ENCODE measurements around the gene FBXL3. TPM values are rescaled to one million over a fixed set of nuclear protein-coding genes. Genes with fewer than 3 reads are reported as not detected.

Gene FBXL3
- total RNA-seq, 1 donor from 2014 or later = 38.0 TPM

DNA sequence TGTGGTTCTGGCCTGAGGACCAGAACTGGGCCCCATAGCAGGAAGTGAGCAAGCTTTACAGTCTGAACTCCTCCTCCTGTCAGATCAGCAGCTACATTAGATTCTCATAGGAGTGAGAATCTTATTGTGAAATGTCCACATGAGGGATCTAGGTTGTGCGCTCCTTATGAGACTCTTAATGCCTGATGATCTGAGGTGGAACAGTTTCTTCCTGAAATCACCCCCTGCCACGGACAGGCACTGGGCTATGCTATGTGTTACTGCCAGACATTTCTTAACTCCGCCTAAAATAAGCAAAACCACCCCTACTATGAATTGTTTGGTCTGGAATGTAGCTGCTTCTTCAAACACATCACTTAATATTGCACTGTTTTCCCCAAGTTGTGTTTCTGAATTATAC, 4.6 kb downstream of the FBXL3 start:
- no peaks in the 10 kb centered on the region for H3K36me3 ChIP-seq (ENCODE audit: control insufficient read depth, insufficient read depth, low read length)
- DNase-seq (ENCODE audit: low read depth) = no peak
- TF ChIP-seq CTCF (IDR thresholded peaks at IDR 0.05; ENCODE audit: insufficient read depth, low read length, poor library complexity, severe bottlenecking) = no peak
- no peak overlapping the region for H3K4me3 ChIP-seq (ENCODE audit: low read depth, low read length)
- H3K27me3 ChIP-seq (ENCODE audit: control insufficient read depth, insufficient read depth, low read length) = no peaks in the 10 kb centered on the region

DNA sequence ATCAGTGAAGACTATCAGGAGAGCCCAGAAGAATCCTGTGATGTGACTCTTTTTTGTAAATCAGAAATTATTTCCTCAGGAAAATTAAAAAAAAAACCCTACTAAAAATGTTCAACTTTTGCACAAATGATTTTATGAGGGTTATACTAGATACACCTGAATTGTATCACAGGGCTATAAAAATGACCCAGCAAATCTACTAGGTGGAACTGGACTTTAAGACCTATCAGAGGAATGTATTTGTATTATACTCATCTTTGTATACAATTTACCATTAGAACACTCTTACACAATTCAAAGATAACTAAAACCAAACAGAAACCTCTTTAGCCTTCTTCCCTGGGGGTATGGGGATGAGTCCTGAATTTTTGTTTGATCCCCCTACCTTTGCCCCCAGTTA, 7.2 kb downstream of the FBXL3 start:
- DNase-seq (ENCODE audit: low read depth) = no peak
- TF ChIP-seq CTCF (IDR thresholded peaks at IDR 0.05; ENCODE audit: insufficient read depth, low read length, poor library complexity, severe bottlenecking) = no peak

GRCh38 chr13:77016888-77017623, 9.9 kb downstream of the FBXL3 start:
- no peak overlapping the region for H3K4me3 ChIP-seq (ENCODE audit: low read depth, low read length)
- DNase-seq (ENCODE audit: low read depth) = no peak
- H3K27me3 ChIP-seq (ENCODE audit: control insufficient read depth, insufficient read depth, low read length) = no peaks in the 10 kb centered on the region
- TF ChIP-seq CTCF (IDR thresholded peaks at IDR 0.05; ENCODE audit: insufficient read depth, low read length, poor library complexity, severe bottlenecking) = no peak
- H3K36me3 ChIP-seq (ENCODE audit: control insufficient read depth, insufficient read depth, low read length) = no peaks in the 10 kb centered on the region

More for the DNA sequence above, 7.2 kb downstream of the FBXL3 start:
- H3K4me3 ChIP-seq (ENCODE audit: low read depth, low read length) = no peak overlapping the region
- H3K27me3 ChIP-seq (ENCODE audit: control insufficient read depth, insufficient read depth, low read length) = no peaks in the 10 kb centered on the region
- H3K36me3 ChIP-seq (ENCODE audit: control insufficient read depth, insufficient read depth, low read length) = no peaks in the 10 kb centered on the region

- H3K36me3 ChIP-seq (ENCODE audit: control insufficient read depth, insufficient read depth, low read length) = no peaks in the 10 kb centered on the region
- no peak for TF ChIP-seq CTCF (IDR thresholded peaks at IDR 0.05; ENCODE audit: insufficient read depth, low read length, poor library complexity, severe bottlenecking)
- H3K27me3 ChIP-seq (ENCODE audit: control insufficient read depth, insufficient read depth, low read length) = no peaks in the 10 kb centered on the region
- H3K4me3 ChIP-seq (ENCODE audit: low read depth, low read length) = no peak overlapping the region
- no peak for DNase-seq (ENCODE audit: low read depth)
Observed at GRCh38 chr13:77016251-77016812, 10.6 kb downstream of the FBXL3 start.

GRCh38 chr13:77014906-77015685, 11.9 kb downstream of the FBXL3 start:
- Histone ChIP-seq H3K27me3 (ENCODE audit: control insufficient read depth, insufficient read depth, low read length) (no peaks in the 10 kb centered on the region), H3K36me3 (ENCODE audit: control insufficient read depth, insufficient read depth, low read length) (no peaks in the 10 kb centered on the region)

More at GRCh38 chr13:77014906-77015685, 11.9 kb downstream of the FBXL3 start:
- no peak for DNase-seq (ENCODE audit: low read depth)
- no peak for TF ChIP-seq CTCF (IDR thresholded peaks at IDR 0.05; ENCODE audit: insufficient read depth, low read length, poor library complexity, severe bottlenecking)
- no peak overlapping the region for H3K4me3 ChIP-seq (ENCODE audit: low read depth, low read length)
